HCT116 (cell line): ENCODE measurements around the gene CAAP1. TPM values are rescaled to one million over a fixed set of nuclear protein-coding genes. Genes with fewer than 3 reads are reported as not detected.

Experiments used
- ATAC-seq: fragments of 200-7000 bp; cut with Tn5 transposase; 2 replicates; pipeline ENCODE4 v1.9.1; 2020; ENCODE audit warnings: mild to moderate bottlenecking, moderate library complexity
- BruUV-seq: library from RNA; stranded (reverse); fragments of 400-500 nt; replicated peaks from 2 replicates; lab custom pipeline; 2021; lab: Mats Ljungman, UMichigan
- CTCF ChIA-PET: fragments of 300-600 bp; sonication (Branson Sonifier 250); formaldehyde crosslinking; loops from one replicate; lab custom pipeline; 2021; ENCODE audit warnings: antibody characterized with exemption; lab: Charles Lee
- POLR2A ChIA-PET: fragments of 300-600, 350-600 bp; sonication (Branson Sonifier 250); formaldehyde crosslinking; loops from one replicate; lab custom pipeline; 2021; ENCODE audit warnings: antibody characterized with exemption; lab: Charles Lee
- RAD21 ChIA-PET, 2 experiments: fragments of 300-600 bp; sonication (Branson Sonifier 250); formaldehyde crosslinking; loops; one replicate each; lab custom pipeline; 2023; ENCODE audit warnings: low total read pairs in 2 of 2; ENCODE audit not compliant: uncharacterized antibody in 2 of 2, unreplicated experiment in 2 of 2, low non-redundant PET in 1 of 2; lab: Charles Lee
- DNase-seq: peaks from one replicate; pipeline ENCODE4 v3.0.0-alpha.2; 2010; ENCODE audit warnings: low read depth, low spot score
- H2AFZ ChIP-seq: fragments of 200-600 bp; shearing (Covaris generic), sonication (generic); 2 replicates; pipeline ENCODE4 v1.6.1; 2017; ENCODE audit warnings: low read depth, mixed run types, mixed read lengths, antibody characterized with exemption, low read length; ENCODE audit not compliant: poor library complexity, severe bottlenecking
- H3K27ac ChIP-seq: 2 replicates; pipeline ENCODE4 v1.5.1; 2012; ENCODE audit warnings: low read depth, low read length
- H3K27me3 ChIP-seq: fragments of 200-600 bp; sonication (generic); 2 replicates; pipeline ENCODE4 v1.6.1; 2016; ENCODE audit warnings: mixed run types, low read length, mixed read lengths; ENCODE audit not compliant: insufficient read depth
- H3K36me3 ChIP-seq, 2 experiments: fragments of 200-500 bp in 1 of 2; fragments of 200-600 bp in 1 of 2; sonication (Bioruptor generic) in 1 of 2; sonication (generic) in 1 of 2; 2 replicates each; pipeline versions ENCODE4 v1.5.1 to v1.6.1; 2014 to 2016; ENCODE audit warnings: low read length in 2 of 2, inconsistent platforms in 1 of 2, mixed read lengths in 1 of 2, mixed run types in 1 of 2; ENCODE audit not compliant: insufficient read depth in 2 of 2, control insufficient read depth in 1 of 2
- H3K4me1 ChIP-seq, 2 experiments: fragments of 200-600 bp in 1 of 2; sonication (generic) in 1 of 2; 2 replicates each; pipeline versions ENCODE4 v1.5.1 to v1.6.1; 2012 to 2017; ENCODE audit warnings: low read length in 2 of 2, inconsistent platforms in 1 of 2, mild to moderate bottlenecking in 1 of 2, mixed read lengths in 1 of 2, mixed run types in 1 of 2, moderate library complexity in 1 of 2; ENCODE audit not compliant: insufficient read depth in 2 of 2, control insufficient read depth in 1 of 2
- H3K4me2 ChIP-seq: fragments of 200-600 bp; sonication (generic); 2 replicates; pipeline ENCODE4 v1.6.1; 2017; ENCODE audit warnings: mixed run types, low read length, mixed read lengths
- H3K4me3 ChIP-seq, 2 experiments: fragments of 200-600 bp in 1 of 2; sonication (generic) in 1 of 2; replicated peaks in 1 of 2; 2 replicates each; pipeline ENCODE4 v1.5.1; 2011 to 2016; ENCODE audit warnings: low read length in 2 of 2, control low read depth in 1 of 2, low read depth in 1 of 2, mild to moderate bottlenecking in 1 of 2, mixed read lengths in 1 of 2, mixed run types in 1 of 2
- H3K79me2 ChIP-seq: fragments of 200-600 bp; sonication (generic); 2 replicates; pipeline ENCODE4 v1.6.1; 2017; ENCODE audit warnings: mild to moderate bottlenecking, mixed run types, low read length, moderate library complexity, mixed read lengths; ENCODE audit not compliant: insufficient read depth
- H3K9ac ChIP-seq: fragments of 200-600 bp; sonication (generic); 2 replicates; pipeline ENCODE4 v1.6.1; 2016; ENCODE audit warnings: low read length, mixed read lengths
- H3K9me2 ChIP-seq: fragments of 200-600 bp; sonication (generic), shearing (Covaris generic); 2 replicates; pipeline ENCODE4 v1.6.1; 2017; ENCODE audit warnings: mixed run types, mild to moderate bottlenecking, moderate library complexity; ENCODE audit not compliant: insufficient read depth
- H3K9me3 ChIP-seq, 2 experiments: fragments of 200-500 bp in 1 of 2; fragments of 200-600 bp in 1 of 2; sonication (Bioruptor generic) in 1 of 2; sonication (generic) in 1 of 2; 2 replicates each; pipeline ENCODE4 v1.6.1; 2014 to 2017; ENCODE audit warnings: low read length in 2 of 2, mixed read lengths in 2 of 2, inconsistent platforms in 1 of 2, low read depth in 1 of 2, mild to moderate bottlenecking in 1 of 2, mixed run types in 1 of 2, moderate library complexity in 1 of 2; ENCODE audit not compliant: control insufficient read depth in 1 of 2, insufficient read depth in 1 of 2
- H4K20me1 ChIP-seq: fragments of 200-600 bp; sonication (generic), shearing (Covaris generic); 2 replicates; pipeline ENCODE4 v1.6.1; 2017; ENCODE audit warnings: mixed run types, mild to moderate bottlenecking, moderate library complexity; ENCODE audit not compliant: insufficient read depth
- ATF3 ChIP-seq: IDR thresholded peaks from 2 replicates; pipeline ENCODE4 v1.6.1; 2012
- CBX3 ChIP-seq: IDR thresholded peaks from 2 replicates; pipeline ENCODE4 v1.6.1; 2012; ENCODE audit warnings: low read depth
- CEBPB ChIP-seq: IDR thresholded peaks from 2 replicates; pipeline ENCODE4 v1.6.1; 2012; ENCODE audit warnings: low read depth
- EGR1 ChIP-seq: IDR thresholded peaks from 2 replicates; pipeline ENCODE4 v1.6.1; 2012; ENCODE audit warnings: low read depth
- ELF1 ChIP-seq: IDR thresholded peaks from 2 replicates; pipeline ENCODE4 v1.6.1; 2012; ENCODE audit warnings: low read depth, borderline replicate concordance
- EZH2phosphoT487 ChIP-seq: fragments of 200-600 bp; IDR thresholded peaks from 2 replicates; pipeline ENCODE4 v1.6.1; 2018; ENCODE audit warnings: antibody characterized with exemption, borderline replicate concordance
- FOSL1 ChIP-seq: IDR thresholded peaks from 2 replicates; pipeline ENCODE4 v1.6.1; 2012; ENCODE audit warnings: low read depth
- JUND ChIP-seq: IDR thresholded peaks from 2 replicates; pipeline ENCODE4 v1.6.1; 2012
- MAX ChIP-seq: IDR thresholded peaks from 2 replicates; pipeline ENCODE4 v1.6.1; 2012
- SIN3A ChIP-seq: IDR thresholded peaks from 2 replicates; pipeline ENCODE4 v1.6.1; 2012; ENCODE audit warnings: low read depth
- SRF ChIP-seq: IDR thresholded peaks from 2 replicates; pipeline ENCODE4 v1.6.1; 2012; ENCODE audit warnings: low read depth
- TCF7L2 ChIP-seq: IDR thresholded peaks from 2 replicates; pipeline ENCODE4 v1.7.0; 2011; ENCODE audit warnings: borderline replicate concordance, inconsistent platforms; ENCODE audit not compliant: insufficient read depth, insufficient read length; ENCODE audit errors: extremely low read depth
- YY1 ChIP-seq: IDR thresholded peaks from 2 replicates; pipeline ENCODE4 v1.6.1; 2011; ENCODE audit warnings: low read length, low read depth, moderate library complexity, mild to moderate bottlenecking; ENCODE audit not compliant: insufficient replicate concordance; ENCODE audit errors: extremely low read depth
- intact Hi-C: fragments of 100-400 bp; cut with micrococcal nuclease; formaldehyde crosslinking; loops from 2 replicates; pipeline ENCODE4 v1.10.0; 2022
- total RNA-seq: library from RNA; stranded (reverse); gene quantifications from one replicate; pipeline ENCODE4 v1.2.1, GENCODE V29; 2021; ENCODE audit not compliant: unreplicated experiment

Gene CAAP1
- total RNA-seq, 1 experiment from 2014 or later, result 19.1 TPM

DNA sequence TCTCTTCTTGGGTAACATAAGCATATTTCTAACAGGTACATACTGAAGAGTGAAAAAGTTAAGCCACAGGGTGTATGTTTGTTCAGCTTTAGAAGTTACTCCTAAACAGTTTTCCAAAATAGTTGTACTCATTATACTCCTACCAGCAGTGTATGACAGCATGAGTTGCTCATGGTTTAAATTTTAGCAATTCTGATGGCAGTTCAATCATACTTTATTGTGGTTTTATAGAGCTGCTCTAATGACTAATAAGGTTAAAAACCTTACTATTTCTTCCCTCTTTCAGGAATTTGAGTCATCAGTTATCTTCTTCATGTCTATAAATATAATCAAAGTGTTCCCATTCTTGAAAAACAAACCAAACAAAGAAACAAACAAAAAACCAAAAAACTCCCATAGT is 81.5 kb downstream of the CAAP1 start:
- Histone ChIP-seq H3K4me2 (no peak overlapping the region), H3K4me3 (no peak overlapping the region), H2AFZ (no peak overlapping the region), H3K9me2 (no peaks in the 10 kb centered on the region), H3K9ac (no peak overlapping the region), H3K36me3 (no peaks in the 10 kb centered on the region), H3K27me3 (no peaks in the 10 kb centered on the region), H4K20me1 (no peaks in the 10 kb centered on the region), H3K27ac (no peak overlapping the region), H3K9me3 (no peaks in the 10 kb centered on the region), H3K4me1 (peaks cover 0 to 6% of the 10 kb centered on the region in 2 experiments; a peak in 2 of 4 replicates), H3K79me2 (no peaks in the 10 kb centered on the region)
- intact Hi-C loops, result no loop called here
- no peak for DNase-seq
- POLR2A ChIA-PET, result no interaction called here
- ATAC-seq, result no peak
- RAD21 ChIA-PET, result no interaction called here
- BruUV-seq, result no TSS peak
- TF ChIP-seq EZH2phosphoT487 (no peak), EGR1 (no peak), ATF3 (no peak), TCF7L2 (no peak), JUND (no peak), YY1 (no peak), SIN3A (no peak)
- CTCF ChIA-PET, result no interaction called here

DNA sequence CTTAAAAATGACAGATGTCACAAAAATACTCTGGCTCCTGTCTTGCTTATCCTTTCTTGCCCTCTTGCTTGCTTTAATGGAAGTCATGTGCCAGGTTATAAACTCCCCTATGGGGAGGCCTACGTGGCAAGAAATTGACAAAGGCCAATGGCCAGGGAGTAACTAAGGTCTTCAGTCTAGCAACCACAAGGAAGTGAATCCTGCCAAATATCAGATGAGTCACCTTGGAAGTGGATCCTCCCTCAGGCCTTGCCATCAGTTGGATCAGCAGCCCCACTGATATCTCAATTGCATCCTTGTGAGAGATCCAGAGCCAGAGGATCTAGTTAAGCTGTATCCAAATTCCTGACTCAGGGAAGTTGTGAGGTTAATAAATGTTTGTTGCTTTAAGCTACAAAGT is 82.8 kb downstream of the CAAP1 start:
- no peak overlapping the region for H3K27ac ChIP-seq
- POLR2A ChIA-PET, result no interaction called here
- no peaks in the 10 kb centered on the region for H3K9me3 ChIP-seq
- BruUV-seq, result no TSS peak
- CTCF ChIA-PET, result no interaction called here
- peak; percentile 55 for ATAC-seq
- H4K20me1 ChIP-seq, result no peaks in the 10 kb centered on the region
- H3K4me2 ChIP-seq, result peak overlapping the region; percentile 21; the same call in 1 of the 2 replicates
- H2AFZ ChIP-seq, result peak overlapping the region; percentile 15
- H3K36me3 ChIP-seq, result no peaks in the 10 kb centered on the region
- H3K4me1 ChIP-seq, result peaks cover 0 to 6% of the 10 kb centered on the region in 2 experiments; a peak in 2 of 4 replicates
- H3K9me2 ChIP-seq, result no peaks in the 10 kb centered on the region
- intact Hi-C loops, result loop anchor here (10.0 kb wide), 1 partner anchor 65 kb away; no protein-coding TSS in a partner anchor
- TF ChIP-seq ELF1 (no peak; the same call in 1 of the 2 replicates), CEBPB (peak; percentile 28; the same call in 1 of the 2 replicates), ATF3 (no peak), EZH2phosphoT487 (no peak), YY1 (no peak), JUND (peak; percentile 32), MAX (no peak), FOSL1 (peak; percentile 60), TCF7L2 (no peak), CBX3 (no peak; the same call in 1 of the 2 replicates), SRF (no peak), SIN3A (no peak)
- RAD21 ChIA-PET, result no interaction called here
- H3K79me2 ChIP-seq, result no peaks in the 10 kb centered on the region
- peak; percentile 59 for DNase-seq
- H3K27me3 ChIP-seq, result no peaks in the 10 kb centered on the region
- H3K4me3 ChIP-seq, result no peak overlapping the region
- no peak overlapping the region for H3K9ac ChIP-seq
